ENCODE data around the gene ANO4. TPM values are rescaled to one million over a fixed set of nuclear protein-coding genes. Genes with fewer than 3 reads are reported as not detected.
"Not testable (repeated sequence)": the region's sequence is repeated elsewhere in the genome, so short reads cannot be mapped to it uniquely, and the experiment has no call there.

Gene ANO4
- total RNA-seq, 2 donors from 2014 or later = 3.4 to 4.0 TPM

- Mint-ChIP-seq H3K27me3 (ENCODE audit: insufficient read depth) (no peaks in the 10 kb centered on the region), H3K27ac (no peak overlapping the region), H3K4me1 (no peaks in the 10 kb centered on the region), H3K4me3 (no peak overlapping the region), H3K36me3 (ENCODE audit: low read depth) (no peaks in the 10 kb centered on the region), H3K9me3 (peaks cover 11% of the 10 kb centered on the region)
- WGBS, 2 experiments (ENCODE audit: insufficient coverage in 1 of 2, insufficient read length in 1 of 2) = 100% methylated on average over 2 of the region's 2 CpGs
- TF ChIP-seq CTCF (conservative IDR thresholded peaks at IDR 0.05) = no peak
- H3K9ac ChIP-seq (ENCODE audit: extremely low read depth, low read length, poor library complexity, severe bottlenecking) = no peak overlapping the region
- DNase-seq = no peak
- H3K27me3 ChIP-seq (ENCODE audit: control insufficient read depth, insufficient read depth, low read length, poor library complexity, severe bottlenecking) = no peaks in the 10 kb centered on the region
- no peaks in the 10 kb centered on the region for H3K36me3 ChIP-seq (ENCODE audit: control insufficient read depth, insufficient read depth, low read length)
- no peak overlapping the region for H3K27ac ChIP-seq (ENCODE audit: low read depth, low read length)
- no peaks in the 10 kb centered on the region for H3K9me3 ChIP-seq (ENCODE audit: control insufficient read depth, low read length)
- no peaks in the 10 kb centered on the region for H3K4me1 ChIP-seq (ENCODE audit: control insufficient read depth, insufficient read depth, low read length)
- H3K4me3 ChIP-seq (ENCODE audit: low read length) = no peak overlapping the region
Observed at GRCh38 chr12:101117842-101118241, 323.3 kb downstream of the ANO4 start.

GRCh38 chr12:101127521-101128219 lies 333.1 kb downstream of the ANO4 start:
- H3K9me3 ChIP-seq (ENCODE audit: control insufficient read depth, low read length) = no peaks in the 10 kb centered on the region
- no peak for TF ChIP-seq CTCF (conservative IDR thresholded peaks at IDR 0.05)
- no peak overlapping the region for H3K27ac ChIP-seq (ENCODE audit: low read depth, low read length)
- Mint-ChIP-seq H3K4me3 (no peak overlapping the region), H3K36me3 (ENCODE audit: low read depth) (peaks cover 2% of the 10 kb centered on the region), H3K9me3 (peaks cover 10% of the 10 kb centered on the region), H3K4me1 (no peaks in the 10 kb centered on the region), H3K27me3 (ENCODE audit: insufficient read depth) (no peaks in the 10 kb centered on the region), H3K27ac (no peak overlapping the region)
- H3K27me3 ChIP-seq (ENCODE audit: control insufficient read depth, insufficient read depth, low read length, poor library complexity, severe bottlenecking) = no peaks in the 10 kb centered on the region
- no peak overlapping the region for H3K4me3 ChIP-seq (ENCODE audit: low read length)
- 93 to 97% methylated on average over 6 of the region's 6 CpGs for WGBS, 2 experiments (ENCODE audit: insufficient coverage in 1 of 2, insufficient read length in 1 of 2)
- no peaks in the 10 kb centered on the region for H3K4me1 ChIP-seq (ENCODE audit: control insufficient read depth, insufficient read depth, low read length)
- H3K9ac ChIP-seq (ENCODE audit: extremely low read depth, low read length, poor library complexity, severe bottlenecking) = no peak overlapping the region
- H3K36me3 ChIP-seq (ENCODE audit: control insufficient read depth, insufficient read depth, low read length) = no peaks in the 10 kb centered on the region
- DNase-seq = no peak

- DNase-seq = peak; percentile 75
- 59 to 66% methylated on average over 15 to 31 of the region's 35 CpGs for WGBS, 2 experiments (ENCODE audit: insufficient coverage in 1 of 2, insufficient read length in 1 of 2)
- Mint-ChIP-seq H3K4me3 (peak overlapping the region; percentile 78), H3K27ac (peak overlapping the region; percentile 88)
- not testable (repeated sequence) for H3K9ac ChIP-seq (ENCODE audit: extremely low read depth, low read length, poor library complexity, severe bottlenecking); H3K36me3 ChIP-seq (ENCODE audit: control insufficient read depth, insufficient read depth, low read length); H3K27ac ChIP-seq (ENCODE audit: low read depth, low read length); H3K27me3 Mint-ChIP-seq (ENCODE audit: insufficient read depth); H3K27me3 ChIP-seq (ENCODE audit: control insufficient read depth, insufficient read depth, low read length, poor library complexity, severe bottlenecking); H3K36me3 Mint-ChIP-seq (ENCODE audit: low read depth); H3K4me1 Mint-ChIP-seq; H3K9me3 ChIP-seq (ENCODE audit: control insufficient read depth, low read length); H3K9me3 Mint-ChIP-seq; H3K4me1 ChIP-seq (ENCODE audit: control insufficient read depth, insufficient read depth, low read length)
- H3K4me3 ChIP-seq (ENCODE audit: low read length) = peak overlapping the region; percentile 73
Observed at GRCh38 chr12:101145777-101146431, 351.3 kb downstream of the ANO4 start.

Measured in endodermal cell (in vitro differentiated cells).